ENCODE measurements around the gene TIMM13. TPM values are rescaled to one million over a fixed set of nuclear protein-coding genes. Genes with fewer than 3 reads are reported as not detected.
"Not testable (repeated sequence)": the region's sequence is repeated elsewhere in the genome, so short reads cannot be mapped to it uniquely, and the experiment has no call there.

Gene TIMM13
- total RNA-seq, 2 donors from 2014 or later = 46.5 to 103 TPM

DNA sequence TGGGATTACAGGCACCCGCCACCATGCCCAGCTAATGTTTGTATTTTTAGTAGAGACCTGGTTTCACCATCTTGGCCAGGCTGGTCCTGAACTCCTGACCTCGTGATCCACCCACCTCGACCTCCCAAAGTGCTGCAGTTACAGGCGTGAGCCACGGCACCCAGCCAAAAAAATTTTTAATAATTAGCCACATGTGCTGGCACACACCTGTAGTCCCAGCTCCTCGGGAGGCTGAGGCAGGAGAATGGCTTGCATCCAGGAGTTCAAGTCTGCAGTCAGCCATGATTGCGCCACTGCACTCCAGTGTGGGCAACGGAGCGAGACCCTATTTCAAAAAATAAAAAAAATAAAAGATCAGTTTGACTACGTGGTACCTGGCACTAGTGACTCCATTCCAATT lies 31.4 kb upstream of the TIMM13 start:
- not testable (repeated sequence) for ATAC-seq, H3K9me3 Mint-ChIP-seq

DNA sequence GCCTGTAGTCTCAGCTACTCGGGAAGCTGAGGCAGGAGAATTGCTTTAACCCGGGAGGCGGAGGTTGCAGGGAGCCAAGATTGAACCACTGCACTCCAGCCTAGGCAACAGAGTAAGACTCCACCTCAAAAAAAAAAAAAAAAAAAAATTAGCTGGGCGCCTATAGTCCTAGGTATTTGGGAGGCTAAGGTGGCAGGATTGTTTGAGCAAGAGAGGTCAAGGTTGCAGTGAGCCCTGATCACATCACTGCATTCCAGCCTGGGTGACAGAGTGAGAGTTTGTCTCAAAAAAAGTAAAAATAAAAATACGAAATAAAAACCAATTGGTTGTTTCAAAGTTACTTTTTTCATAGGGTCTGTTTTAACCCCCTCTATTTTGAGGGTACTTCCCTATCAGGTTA lies 30.7 kb upstream of the TIMM13 start:
- H3K27ac Mint-ChIP-seq = no peak overlapping the region
- peaks cover 4 to 24% of the 10 kb centered on the region in 2 donors for H3K36me3 Mint-ChIP-seq
- DNase-seq (ENCODE audit: low spot score in 2 of 2) (no peak), ATAC-seq (no peak)
- no peaks in the 10 kb centered on the region for H3K9me3 Mint-ChIP-seq

More for the DNA sequence above, 31.4 kb upstream of the TIMM13 start:
- H3K36me3 Mint-ChIP-seq = peaks cover 4 to 24% of the 10 kb centered on the region in 2 donors
- not testable (repeated sequence) for DNase-seq (ENCODE audit: low spot score in 2 of 2); H3K27ac Mint-ChIP-seq

DNA sequence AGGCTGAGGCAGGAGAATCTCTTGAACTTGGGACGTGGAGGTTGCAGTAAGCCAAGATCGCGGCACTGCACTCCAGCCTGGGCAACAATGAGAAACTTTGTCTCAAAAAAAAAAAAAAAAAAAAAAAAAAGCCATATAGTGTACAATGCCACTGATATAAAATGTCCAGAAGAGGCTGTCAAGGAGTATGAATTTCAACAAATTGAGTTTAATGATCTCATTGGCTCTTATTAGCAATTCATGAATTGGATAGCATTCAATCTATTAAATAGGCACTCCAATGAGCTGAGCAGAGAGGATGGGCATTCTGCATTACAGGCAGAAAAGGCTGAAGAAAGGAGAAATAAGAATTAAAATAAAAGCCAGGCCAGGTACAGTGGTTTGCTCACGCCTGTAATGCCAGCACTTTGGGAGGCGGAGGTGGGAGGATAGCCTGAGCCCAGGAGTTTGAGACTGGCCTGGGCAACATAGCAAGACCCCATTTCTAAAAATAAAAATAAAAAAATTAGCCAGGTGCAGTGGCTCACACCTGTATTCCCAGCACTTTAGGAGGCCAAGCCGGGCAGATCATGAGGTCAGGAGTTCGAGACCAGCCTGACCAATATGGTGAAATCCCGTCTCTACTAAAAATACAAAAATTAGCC lies 30.1 kb upstream of the TIMM13 start:
- no peaks in the 10 kb centered on the region for H3K9me3 Mint-ChIP-seq
- H3K27ac Mint-ChIP-seq = peak overlapping the region in 1 of 2 donors; percentile 83
- DNase-seq (ENCODE audit: low spot score in 2 of 2) (no peak), ATAC-seq (no peak)
- peaks cover 4 to 24% of the 10 kb centered on the region in 2 donors for H3K36me3 Mint-ChIP-seq

DNA sequence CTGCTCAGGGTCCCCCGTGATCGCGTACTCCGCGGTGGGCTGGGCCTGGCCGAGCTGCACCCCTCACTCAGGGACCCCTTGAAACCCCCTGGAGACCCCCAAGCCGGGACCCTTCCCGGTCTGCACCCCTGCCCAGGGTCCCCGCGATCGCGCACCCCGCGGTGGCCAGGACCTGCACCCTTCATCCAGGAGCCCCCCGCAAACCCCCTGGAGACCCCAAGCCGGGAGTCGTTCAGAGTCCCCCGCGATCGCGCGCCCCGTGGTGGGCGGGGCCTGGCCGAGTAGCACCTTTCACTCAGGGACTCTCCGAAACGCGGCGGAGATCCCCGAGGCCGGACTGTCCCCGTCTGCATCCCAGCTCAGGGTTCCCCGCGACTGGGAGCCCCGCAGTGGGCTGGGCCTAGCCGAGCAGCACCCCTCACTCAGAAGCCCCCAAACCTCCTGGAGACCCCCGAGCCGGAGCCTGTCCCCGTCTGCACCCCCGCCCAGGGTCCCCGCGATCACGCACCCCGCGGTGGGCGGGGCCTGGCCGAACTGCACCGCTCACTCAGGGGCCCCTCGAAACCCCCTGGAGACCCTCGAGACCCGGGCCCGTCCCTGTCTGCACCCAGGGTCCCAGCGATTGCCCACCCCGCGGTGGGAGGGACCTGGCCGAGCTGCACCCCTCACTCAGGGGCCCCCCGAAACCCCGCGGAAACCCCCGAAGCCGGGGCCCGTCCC lies 28.6 kb upstream of the TIMM13 start:
- DNase-seq (ENCODE audit: low spot score in 2 of 2) (peak; percentile 43 to 70), ATAC-seq (peak; percentile 31 to 45)
- H3K36me3 Mint-ChIP-seq = peaks cover 4 to 11% of the 10 kb centered on the region in 2 donors
- no peaks in the 10 kb centered on the region for H3K9me3 Mint-ChIP-seq
- H3K27ac Mint-ChIP-seq = peak overlapping the region; percentile 83 to 92

DNA sequence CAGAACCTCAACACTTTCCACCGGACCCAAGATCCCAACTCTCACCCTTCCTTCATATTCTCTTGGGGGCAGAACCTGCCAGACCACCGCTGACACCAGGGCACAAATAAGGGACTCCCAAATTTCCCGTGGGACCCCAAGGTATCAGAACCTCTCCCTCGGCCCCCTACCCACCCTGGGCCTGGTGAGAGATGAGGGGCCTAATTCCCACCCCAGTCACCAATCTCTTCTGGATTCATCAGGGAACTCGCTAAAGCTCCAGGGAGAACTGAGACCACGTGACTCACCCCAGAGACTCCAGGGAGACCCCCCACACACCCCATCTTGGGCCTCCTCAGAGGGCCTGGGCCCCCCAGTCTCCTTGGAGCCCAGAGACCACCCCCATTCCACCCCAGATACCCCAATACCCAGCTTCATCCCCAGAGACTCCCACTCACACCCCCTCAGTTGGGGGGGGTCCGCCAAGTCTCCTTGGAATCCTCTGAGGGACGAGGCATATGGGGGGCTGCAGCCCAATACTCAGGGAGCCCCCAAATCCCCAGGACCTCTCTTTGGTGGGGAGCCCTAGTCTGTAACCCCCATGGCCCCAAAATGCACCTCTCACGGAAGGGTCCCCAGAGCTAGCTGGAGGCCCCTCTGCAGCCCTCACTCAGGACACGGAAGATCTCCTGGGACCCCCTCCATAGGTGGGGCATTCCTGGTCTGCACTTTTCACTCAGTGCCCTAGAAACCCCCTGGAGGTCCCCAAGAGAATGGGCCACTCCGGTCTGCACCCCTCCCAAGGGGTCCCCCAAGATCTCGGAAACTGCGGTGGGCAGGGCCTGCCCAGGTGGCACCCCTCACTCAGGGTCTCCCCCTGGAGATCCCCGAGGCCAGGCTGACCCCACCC lies 27.8 kb upstream of the TIMM13 start:
- Mint-ChIP-seq H3K27ac (peak overlapping the region; percentile 74 to 83), H3K36me3 (peaks cover 4 to 11% of the 10 kb centered on the region in 2 donors), H3K9me3 (no peaks in the 10 kb centered on the region)
- ATAC-seq (no peak), DNase-seq (ENCODE audit: low spot score in 2 of 2) (no peak)

DNA sequence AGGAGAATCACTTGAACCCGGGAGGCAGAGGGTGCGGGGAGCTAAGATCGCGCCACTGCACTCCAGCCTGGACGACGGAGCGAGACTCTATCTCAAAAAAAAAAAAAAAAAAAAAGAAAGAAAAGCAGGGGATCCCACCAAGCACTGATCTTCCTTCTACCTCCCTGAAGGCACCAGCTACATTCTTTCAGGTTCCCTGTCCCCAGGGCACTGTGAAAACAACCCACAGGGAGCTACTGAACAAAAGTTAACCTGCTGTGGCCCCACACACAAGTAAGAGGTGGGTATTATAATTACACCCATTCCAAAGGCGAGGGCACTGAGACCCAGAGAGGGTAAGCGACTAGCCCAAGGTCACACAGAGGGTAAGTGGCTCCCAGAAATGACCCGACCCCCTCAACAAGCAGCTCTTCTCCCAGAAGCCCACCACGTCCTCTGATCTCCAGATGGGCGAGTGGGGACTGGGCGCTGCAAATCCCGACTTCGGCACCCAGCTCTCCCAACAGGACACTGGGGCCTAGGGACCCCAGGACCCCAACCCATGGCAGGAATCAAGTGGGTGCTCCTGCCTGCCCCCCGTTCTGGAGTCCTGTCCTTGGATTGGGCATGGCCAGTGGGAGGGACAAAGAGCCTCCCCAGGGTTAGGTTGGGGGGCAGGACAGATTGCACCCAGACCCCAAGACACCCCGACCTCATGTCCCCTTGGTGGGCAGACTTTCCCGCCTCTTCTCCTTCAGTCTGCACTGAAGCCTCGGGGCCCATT lies 27.0 kb upstream of the TIMM13 start:
- Mint-ChIP-seq H3K9me3 (no peaks in the 10 kb centered on the region), H3K36me3 (peaks cover 4 to 14% of the 10 kb centered on the region in 2 donors), H3K27ac (peak overlapping the region in 1 of 2 donors; percentile 74)
- no peak for ATAC-seq
- no peak for DNase-seq (ENCODE audit: low spot score in 2 of 2)

DNA sequence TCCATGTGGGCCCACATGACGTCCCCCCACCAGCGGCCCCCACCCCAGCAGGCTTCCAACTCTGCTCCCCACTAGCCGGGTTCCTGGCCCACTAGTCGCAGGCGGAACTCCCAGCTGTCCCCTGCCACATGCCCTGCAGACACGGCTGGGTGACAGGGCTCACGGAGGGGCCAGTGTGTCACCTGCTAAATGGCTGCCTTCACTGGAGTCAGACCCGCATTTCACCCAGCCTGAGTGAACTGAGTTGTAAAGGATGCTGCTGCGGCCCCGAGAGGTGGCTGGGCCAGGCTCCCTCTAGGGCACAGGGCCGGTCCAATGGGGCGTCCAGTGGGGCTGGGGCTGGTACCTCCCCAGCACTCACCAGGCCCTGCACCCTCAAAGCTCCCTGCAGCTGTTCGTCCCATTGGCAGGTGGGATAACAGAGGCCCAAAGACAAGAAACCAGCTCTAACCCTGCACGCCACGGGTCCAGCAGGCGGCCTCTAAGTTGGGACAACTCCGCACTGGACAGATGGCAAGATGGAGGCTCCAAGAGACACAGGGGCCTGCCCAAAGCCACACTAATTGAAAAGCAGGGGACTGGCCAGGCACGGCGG lies 26.1 kb upstream of the TIMM13 start:
- Mint-ChIP-seq H3K36me3 (peaks cover 4 to 14% of the 10 kb centered on the region in 2 donors), H3K27ac (no peak overlapping the region), H3K9me3 (no peaks in the 10 kb centered on the region)
- ATAC-seq = no peak
- DNase-seq (ENCODE audit: low spot score in 2 of 2) = no peak

DNA sequence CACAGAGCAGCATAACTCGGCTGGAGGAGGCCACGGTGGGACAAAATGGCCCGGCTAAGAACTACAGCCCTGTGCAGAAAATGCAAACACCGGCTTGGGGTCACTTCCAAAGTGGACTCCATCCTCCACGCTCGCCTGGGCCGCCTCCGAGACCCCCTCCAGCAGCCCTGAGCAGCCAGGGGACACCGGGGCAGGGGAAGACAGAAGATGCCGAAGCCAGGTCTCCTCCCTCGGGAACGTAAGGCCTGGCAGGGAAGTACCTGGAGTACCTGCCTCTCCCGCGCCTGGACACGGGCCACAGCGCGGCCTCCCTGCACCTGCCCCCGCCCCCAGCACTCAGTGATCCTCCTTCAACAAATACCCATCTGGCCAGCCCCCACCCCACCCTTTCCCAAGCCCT lies 24.4 kb upstream of the TIMM13 start:
- Mint-ChIP-seq H3K36me3 (peaks cover 0 to 5% of the 10 kb centered on the region in 2 donors), H3K9me3 (no peaks in the 10 kb centered on the region), H3K27ac (no peak overlapping the region)
- ATAC-seq (no peak), DNase-seq (ENCODE audit: low spot score in 2 of 2) (no peak)

DNA sequence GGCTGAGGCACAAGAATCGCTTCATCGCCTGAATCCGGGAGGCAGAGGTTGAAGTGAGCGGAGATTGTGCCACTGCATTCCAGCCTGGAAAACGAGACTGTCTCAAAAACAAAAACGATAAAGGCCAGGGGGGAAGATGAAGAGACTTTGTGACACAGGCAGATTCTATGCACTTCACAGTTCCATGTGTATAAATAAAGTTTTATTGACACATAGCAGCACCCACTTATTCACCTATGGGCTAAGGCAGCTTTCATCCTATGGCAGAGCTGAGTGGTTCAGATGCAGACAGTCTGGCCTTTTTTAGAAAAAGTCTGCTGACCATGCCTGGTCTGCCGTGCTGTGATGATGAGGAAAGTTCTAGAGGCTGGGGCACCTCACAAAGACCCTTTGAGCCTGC lies 23.8 kb upstream of the TIMM13 start:
- DNase-seq (ENCODE audit: low spot score in 2 of 2) (no peak), ATAC-seq (no peak)
- Mint-ChIP-seq H3K9me3 (no peaks in the 10 kb centered on the region), H3K27ac (no peak overlapping the region), H3K36me3 (peaks cover 0 to 9% of the 10 kb centered on the region in 2 donors)

DNA sequence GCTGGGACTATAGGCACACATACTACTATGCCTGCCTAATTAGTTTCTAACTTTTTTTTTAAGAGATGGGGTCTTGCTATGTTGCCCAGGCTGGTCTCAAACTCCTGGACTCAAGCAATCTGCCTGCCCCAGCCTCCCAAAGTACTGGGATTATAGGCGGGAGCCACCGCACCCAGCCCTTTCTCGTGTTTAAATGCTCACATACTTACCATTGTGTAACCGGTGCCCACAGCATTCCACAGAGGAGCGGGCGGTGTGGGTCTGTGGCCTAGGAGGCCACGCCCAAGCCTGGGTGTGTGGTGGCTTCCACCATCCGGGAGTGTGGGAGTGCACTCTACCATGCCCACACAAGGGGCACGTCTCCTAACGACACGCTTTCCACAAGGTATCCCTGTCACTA lies 21.6 kb upstream of the TIMM13 start:
- H3K36me3 Mint-ChIP-seq = peaks cover 0 to 9% of the 10 kb centered on the region in 2 donors
- ATAC-seq = no peak

DNA sequence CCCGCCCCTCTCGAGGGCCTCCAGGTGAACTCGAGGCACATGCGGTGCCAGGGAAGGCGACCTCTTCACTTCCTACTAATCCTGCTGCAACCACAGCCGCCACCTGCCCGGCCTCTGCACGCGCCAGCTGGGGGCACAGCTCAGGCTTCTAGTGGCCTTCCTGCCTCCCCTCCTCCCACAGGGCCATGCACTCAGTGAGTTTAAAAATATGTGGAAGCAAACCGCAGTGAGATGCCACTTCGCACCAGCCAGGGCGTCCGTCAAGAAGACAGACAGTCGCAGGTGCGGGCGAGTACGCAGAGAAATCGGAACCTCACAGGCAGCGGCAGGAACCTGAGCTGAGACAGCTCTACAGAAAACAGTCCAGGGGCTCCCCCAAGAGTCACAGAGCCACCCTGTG lies 19.0 kb upstream of the TIMM13 start:
- peak; percentile 31 to 77 for ATAC-seq
- DNase-seq (ENCODE audit: low spot score in 2 of 2) = no peak
- peak overlapping the region; percentile 66 to 89 for H3K27ac Mint-ChIP-seq
- no peaks in the 10 kb centered on the region for H3K9me3 Mint-ChIP-seq
- H3K36me3 Mint-ChIP-seq = peaks cover 0 to 9% of the 10 kb centered on the region in 2 donors

More for the DNA sequence above, 21.6 kb upstream of the TIMM13 start:
- no peak for DNase-seq (ENCODE audit: low spot score in 2 of 2)
- H3K27ac Mint-ChIP-seq = no peak overlapping the region
- H3K9me3 Mint-ChIP-seq = no peaks in the 10 kb centered on the region

DNA sequence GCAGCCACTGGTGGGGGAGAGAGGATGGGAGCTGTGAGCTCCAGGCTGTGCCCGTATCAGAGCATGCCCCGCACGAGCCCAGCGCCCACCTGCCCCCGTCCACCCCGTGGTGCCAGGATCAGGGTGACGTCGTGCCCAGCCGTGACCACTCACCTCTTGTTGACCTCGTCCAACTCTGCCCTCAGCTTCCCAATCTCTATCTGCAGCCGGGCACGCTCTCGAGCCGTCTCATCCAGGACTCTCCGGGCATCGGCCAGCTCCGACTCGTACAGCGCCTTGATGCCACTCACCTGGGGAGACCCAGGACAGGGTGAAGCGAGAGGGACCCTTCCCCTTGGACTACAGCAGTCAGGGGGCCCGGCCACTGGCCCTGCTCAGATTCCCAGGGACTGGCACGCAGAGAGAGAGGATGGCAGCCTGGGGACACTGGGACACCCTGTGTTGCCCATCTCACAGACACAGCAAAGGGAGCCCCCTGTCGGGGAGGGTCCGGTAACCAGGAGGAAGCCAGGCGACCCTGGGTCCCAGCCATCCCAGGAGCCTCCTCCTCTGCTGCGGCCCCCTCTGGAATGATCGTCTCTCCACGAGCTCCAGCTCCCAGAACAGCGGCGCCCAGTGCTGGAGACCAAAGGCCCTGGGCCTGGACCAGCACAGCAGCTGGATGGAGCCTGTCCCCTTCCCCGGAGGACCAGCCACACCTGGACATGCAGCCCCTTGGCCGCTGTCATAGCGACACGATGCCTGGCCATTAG lies 17.0 kb upstream of the TIMM13 start:
- no peak for ATAC-seq
- no peak overlapping the region for H3K27ac Mint-ChIP-seq
- DNase-seq (ENCODE audit: low spot score in 2 of 2) = no peak
- no peaks in the 10 kb centered on the region for H3K9me3 Mint-ChIP-seq
- H3K36me3 Mint-ChIP-seq = peaks cover 0 to 5% of the 10 kb centered on the region in 2 donors

DNA sequence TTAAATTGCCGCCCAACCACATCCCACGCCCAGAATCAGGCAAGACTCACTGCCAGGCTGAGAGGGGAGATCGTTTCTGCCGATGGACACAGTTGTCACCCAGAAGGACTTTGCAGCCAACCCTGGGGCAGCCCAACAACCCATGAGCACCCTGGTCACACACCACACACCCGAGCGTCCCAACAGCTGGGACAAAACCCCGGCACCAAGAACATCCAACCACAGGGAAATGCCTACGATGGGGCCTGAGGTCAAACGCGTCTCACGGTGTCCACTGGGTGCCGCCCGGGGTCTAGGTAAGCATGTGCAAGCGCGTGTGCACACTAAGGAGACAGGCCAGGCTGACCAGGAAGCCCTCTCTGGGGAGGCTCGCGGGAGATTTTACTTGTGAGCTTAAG lies 16.4 kb upstream of the TIMM13 start:
- DNase-seq (ENCODE audit: low spot score in 2 of 2) (no peak), ATAC-seq (no peak)
- Mint-ChIP-seq H3K9me3 (no peaks in the 10 kb centered on the region), H3K36me3 (peaks cover 0 to 5% of the 10 kb centered on the region in 2 donors), H3K27ac (no peak overlapping the region)

DNA sequence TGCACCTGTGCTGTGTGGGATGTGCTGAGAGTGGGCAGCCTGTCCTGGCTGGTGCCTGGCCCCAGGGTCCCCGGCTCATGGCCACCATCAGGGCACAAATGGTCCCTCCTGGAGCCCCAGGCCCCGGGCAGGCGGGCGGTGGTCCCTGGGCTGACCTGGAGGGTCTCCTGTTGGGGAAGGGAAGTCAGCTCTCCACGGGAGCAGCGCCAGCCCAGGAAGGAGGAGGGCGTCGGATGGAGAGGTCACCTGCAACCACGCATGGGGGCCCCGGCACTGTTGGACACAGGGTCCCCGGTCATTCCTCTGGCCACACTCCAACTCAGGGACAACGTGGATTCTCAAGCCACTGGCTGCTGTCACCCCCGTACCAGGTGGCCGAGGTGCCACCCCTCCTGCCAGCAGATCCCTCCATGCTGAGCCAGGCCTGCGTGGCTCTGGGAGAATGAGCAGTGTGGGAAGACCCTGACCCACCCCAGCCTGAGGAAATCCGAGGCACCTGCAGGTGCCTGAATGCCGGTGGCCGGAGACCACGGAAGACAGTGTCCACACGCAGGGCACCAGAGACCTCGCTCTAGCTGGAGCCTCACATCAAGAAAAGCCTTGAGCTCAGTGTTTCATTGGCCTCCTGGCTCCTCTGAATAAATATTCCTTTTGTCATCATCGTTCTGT lies 15.9 kb upstream of the TIMM13 start:
- no peak overlapping the region for H3K27ac Mint-ChIP-seq
- peaks cover 0 to 5% of the 10 kb centered on the region in 2 donors for H3K36me3 Mint-ChIP-seq
- no peak for DNase-seq (ENCODE audit: low spot score in 2 of 2)
- no peaks in the 10 kb centered on the region for H3K9me3 Mint-ChIP-seq
- ATAC-seq = no peak
